Spleen (tissue), 11 donors: ENCODE measurements around the gene CUX1. TPM values are rescaled to one million over a fixed set of nuclear protein-coding genes. Genes with fewer than 3 reads are reported as not detected.
"Not testable (repeated sequence)": the region's sequence is repeated elsewhere in the genome, so short reads cannot be mapped to it uniquely, and the experiment has no call there.

Source experiments
- DNase-seq: peaks from one replicate; pipeline ENCODE4 v3.0.0-alpha.2; 2020
- H3K27ac ChIP-seq, 8 donors: fragments of 200-600 bp; sonication (generic) in 7 of 8; 1 replicate in 4 of 8; 2 replicates in 4 of 8; pipeline versions ENCODE4 v1.5.0 to v1.8.0; 2016 to 2021; ENCODE audit warnings: inconsistent platforms in 4 of 8, mild to moderate bottlenecking in 4 of 8, moderate library complexity in 1 of 8
- H3K27me3 ChIP-seq, 7 donors: fragments of 200-600 bp; sonication (generic) in 6 of 7; replicated peaks in 1 of 7; 1 replicate in 4 of 7; 2 replicates in 3 of 7; pipeline versions ENCODE4 v1.5.0 to v1.8.0; 2016 to 2021; ENCODE audit warnings: inconsistent platforms in 3 of 7, mild to moderate bottlenecking in 1 of 7
- H3K36me3 ChIP-seq, 6 donors: fragments of 200-600 bp; sonication (generic) in 5 of 6; 1 replicate in 4 of 6; 2 replicates in 2 of 6; pipeline versions ENCODE4 v1.5.0 to v1.8.0; 2016 to 2021; ENCODE audit warnings: inconsistent platforms in 2 of 6
- H3K4me1 ChIP-seq, 6 donors: fragments of 200-600 bp; sonication (generic) in 5 of 6; 1 replicate in 3 of 6; 2 replicates in 3 of 6; pipeline versions ENCODE4 v1.5.0 to v1.8.0; 2016 to 2021; ENCODE audit warnings: inconsistent platforms in 3 of 6
- H3K4me3 ChIP-seq, 8 donors: fragments of 200-600 bp; sonication (generic) in 7 of 8; 1 replicate in 4 of 8; 2 replicates in 4 of 8; pipeline versions ENCODE4 v1.5.0 to v1.8.0; 2016 to 2021; ENCODE audit warnings: inconsistent platforms in 4 of 8, mild to moderate bottlenecking in 4 of 8, moderate library complexity in 2 of 8
- H3K9me3 ChIP-seq, 8 donors: fragments of 200-600 bp; sonication (generic) in 7 of 8; 1 replicate in 4 of 8; 2 replicates in 4 of 8; pipeline versions ENCODE4 v1.5.0 to v1.8.0; 2016 to 2021; ENCODE audit warnings: inconsistent platforms in 4 of 8
- CTCF ChIP-seq, 11 experiments: fragments of 200-600 bp in 7 of 11; fragments of 450-650 bp in 4 of 11; sonication (generic) in 4 of 11; IDR thresholded peaks in 8 of 11; conservative IDR thresholded peaks in 3 of 11; 1 replicate in 7 of 11; 2 replicates in 4 of 11; pipeline versions ENCODE4 v1.4.0 to v1.8.0; 2016 to 2021; ENCODE audit warnings: antibody characterized with exemption in 11 of 11, inconsistent platforms in 4 of 11, mild to moderate bottlenecking in 1 of 11
- POLR2A ChIP-seq, 3 donors: fragments of 450-650 bp; IDR thresholded peaks; one replicate each; pipeline ENCODE4 v1.5.1; 2017; ENCODE audit warnings: antibody characterized with exemption in 3 of 3, mild to moderate bottlenecking in 1 of 3
- POLR2AphosphoS5 ChIP-seq, 3 donors: sonication (generic); formaldehyde crosslinking; IDR thresholded peaks; one replicate each; pipeline ENCODE4 v1.5.1; 2017; ENCODE audit warnings: antibody characterized with exemption in 3 of 3
- WGBS, 5 donors: extraction: QIAGEN DNeasy Blood & Tissue Kit in 3 of 5; methylation state at CpG; one replicate each; pipeline versions ENCODE4 v1.1.5 to v1.1.7; 2013 to 2018; 5-methylcytosine and 5-hydroxymethylcytosine counted together
- intact Hi-C: fragments of 100-400 bp; cut with DNase I; formaldehyde crosslinking; loops from one replicate; pipeline ENCODE4 v1.15.0; 2023; ENCODE audit warnings: low total_unique reads
- polyA plus RNA-seq, 3 donors: library from polyadenylated mRNA; stranded (reverse); fragments of 200-250 nt; gene quantifications; one replicate each; pipeline ENCODE4 v1.2.1, GENCODE V29; 2013
- total RNA-seq, 7 donors: library from RNA; depleted of rRNA in 3 of 7; stranded (reverse); fragments of >200 nt in 3 of 7; fragmentation: NEBNext Ultra II Directional in 4 of 7; extraction: Animal tissue kit (Norgen Biotek cat#: 25700) in 4 of 7; gene quantifications; one replicate each; pipeline versions ENCODE4 v1.1.0 to v1.2.1, GENCODE V29; 2016 to 2021
- donor health status: healthy with polysubstance abuse.
- donor health status: DM: no; HTN: no; CAD: no; lungs with moderate emphysema.
- donor health status: DM: no; HTN: no; CAD: no.
- donor health status: Bipolar disorder and iron deficiency.
- donor health status: healthy.
- donor health status: DM: no; HTN: no; CAD: no.
- donor health status: DM: yes; HTN: yes; CAD: no.

CUX1 gene
- total and polyA plus RNA-seq, 10 donors, result 9.1 to 95.8 (median 61.9) TPM

- Histone ChIP-seq H3K27ac (no peak overlapping the region), H3K4me1 (no peaks in the 10 kb centered on the region), H3K4me3 (no peak overlapping the region), H3K27me3 (no peaks in the 10 kb centered on the region), H3K9me3 (no peaks in the 10 kb centered on the region), H3K36me3 (no peaks in the 10 kb centered on the region)
- intact Hi-C loops, result no loop called here
- no peak for TF ChIP-seq CTCF (IDR thresholded peaks at IDR 0.05 in 8 of 11, conservative IDR thresholded peaks at IDR 0.05 in 3 of 11)
- WGBS, 5 donors, result 86 to 93% (median 89%) methylated on average over 10 of the region's 10 CpGs
- peak; percentile 59 for DNase-seq
Measured at GRCh38 chr7:101790566-101791293, 26.7 kb upstream of the CUX1 start.

GRCh38 chr7:101792051-101792681, 25.3 kb upstream of the CUX1 start:
- DNase-seq, result peak; percentile 19
- Histone ChIP-seq H3K27me3 (no peaks in the 10 kb centered on the region), H3K4me1 (peaks cover 0 to 7% (median 0%) of the 10 kb centered on the region in 6 donors), H3K9me3 (no peaks in the 10 kb centered on the region), H3K27ac (no peak overlapping the region), H3K4me3 (no peak overlapping the region), H3K36me3 (no peaks in the 10 kb centered on the region)
- WGBS, 5 donors, result 79 to 94% (median 90%) methylated on average over 9 of the region's 9 CpGs
- intact Hi-C loops, result no loop called here
- TF ChIP-seq POLR2A (IDR thresholded peaks at IDR 0.05), result no peak

- DNase-seq, H3K4me3 ChIP-seq, H3K27me3 ChIP-seq, H3K4me1 ChIP-seq, H3K9me3 ChIP-seq, intact Hi-C loops, H3K36me3 ChIP-seq, H3K27ac ChIP-seq: not testable (repeated sequence)
- 86 to 95% (median 89%) methylated on average over 4 of the region's 4 CpGs for WGBS, 5 donors
Measured at GRCh38 chr7:101792682-101793071, 24.7 kb upstream of the CUX1 start.

GRCh38 chr7:101795461-101795860, 22.0 kb upstream of the CUX1 start:
- Histone ChIP-seq H3K9me3 (no peaks in the 10 kb centered on the region), H3K27ac (no peak overlapping the region), H3K36me3 (no peaks in the 10 kb centered on the region), H3K4me1 (peaks cover 0 to 10% (median 0%) of the 10 kb centered on the region in 6 donors), H3K27me3 (no peaks in the 10 kb centered on the region), H3K4me3 (no peak overlapping the region)
- DNase-seq, result peak; percentile 35
- TF ChIP-seq POLR2A (IDR thresholded peaks at IDR 0.05) (no peak), CTCF (IDR thresholded peaks at IDR 0.05 in 8 of 11, conservative IDR thresholded peaks at IDR 0.05 in 3 of 11) (no peak), POLR2AphosphoS5 (IDR thresholded peaks at IDR 0.05) (no peak)
- intact Hi-C loops, result no loop called here
- 81 to 96% (median 93%) methylated on average over 5 of the region's 5 CpGs for WGBS, 5 donors

- DNase-seq, result peak; percentile 7
- H3K36me3 ChIP-seq, intact Hi-C loops, H3K27ac ChIP-seq, H3K9me3 ChIP-seq, H3K4me3 ChIP-seq: not testable (repeated sequence)
- Histone ChIP-seq H3K27me3 (peaks cover 0 to 11% (median 8%) of the 10 kb centered on the region in 7 donors), H3K4me1 (peaks cover 0 to 11% (median 0%) of the 10 kb centered on the region in 6 donors)
- 80 to 93% (median 90%) methylated on average over 10 of the region's 10 CpGs for WGBS, 5 donors
Measured at GRCh38 chr7:101798173-101798572, 19.3 kb upstream of the CUX1 start.
